HuH-7 (cell line): ENCODE data around the gene CYP3A7.
"Not testable (repeated sequence)": the region's sequence is repeated elsewhere in the genome, so short reads cannot be mapped to it uniquely, and the experiment has no call there.

Experiments
- DNase-seq: peaks from one replicate; pipeline ENCODE4 v3.0.0; 2011; ENCODE audit warnings: low spot score

The CYP3A7 gene

GRCh38 chr7:99699946-99700345, 35.0 kb downstream of the CYP3A7 start:
- no peak for DNase-seq

- not testable (repeated sequence) for DNase-seq
These were observed 35.9 kb downstream of the CYP3A7 start for GRCh38 chr7:99698867-99699730.

- DNase-seq, result no peak
These were observed 40.1 kb downstream of the CYP3A7 start for GRCh38 chr7:99694912-99695304.

- no peak for DNase-seq
These were observed 40.6 kb downstream of the CYP3A7 start for GRCh38 chr7:99694201-99694911.

DNA sequence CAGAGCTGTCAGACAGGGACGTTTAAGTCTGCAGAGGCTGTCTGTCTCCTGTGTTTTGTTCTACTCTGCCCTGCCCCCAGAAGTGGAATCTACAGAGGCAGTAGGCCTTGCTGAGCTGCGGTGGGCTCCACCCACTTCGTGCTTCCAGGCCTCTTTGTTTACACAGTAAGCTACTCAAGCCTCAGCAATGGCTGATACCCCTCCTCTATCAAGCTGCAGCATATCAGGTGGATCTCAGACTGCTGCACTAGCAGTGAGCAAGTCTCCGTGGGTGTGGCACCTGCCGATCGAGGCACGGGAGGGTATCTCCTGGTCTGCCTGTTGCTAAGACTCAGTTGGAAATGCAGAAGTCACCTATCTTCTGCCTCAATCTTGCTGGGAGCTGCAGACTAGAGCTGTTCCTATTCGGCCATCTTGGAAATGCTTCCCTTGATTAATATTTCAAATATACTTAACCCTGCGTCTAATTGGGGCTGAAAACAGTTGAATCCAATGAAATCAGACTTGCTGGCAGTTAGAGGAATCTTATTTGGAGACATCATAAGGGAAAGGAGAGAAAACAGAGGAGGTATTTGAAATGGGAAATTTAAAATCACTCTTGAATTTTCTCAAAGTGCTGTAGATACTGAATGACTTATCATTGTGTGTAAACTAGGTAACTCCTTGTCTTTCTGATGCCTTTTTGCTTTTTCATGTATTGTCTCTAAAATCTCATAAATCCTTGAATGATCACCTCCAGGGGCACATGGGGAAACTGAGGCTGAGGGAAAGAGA, 41.4 kb downstream of the CYP3A7 start:
- DNase-seq, result no peak

GRCh38 chr7:99693100-99693426, 41.9 kb downstream of the CYP3A7 start:
- DNase-seq, result no peak

DNA sequence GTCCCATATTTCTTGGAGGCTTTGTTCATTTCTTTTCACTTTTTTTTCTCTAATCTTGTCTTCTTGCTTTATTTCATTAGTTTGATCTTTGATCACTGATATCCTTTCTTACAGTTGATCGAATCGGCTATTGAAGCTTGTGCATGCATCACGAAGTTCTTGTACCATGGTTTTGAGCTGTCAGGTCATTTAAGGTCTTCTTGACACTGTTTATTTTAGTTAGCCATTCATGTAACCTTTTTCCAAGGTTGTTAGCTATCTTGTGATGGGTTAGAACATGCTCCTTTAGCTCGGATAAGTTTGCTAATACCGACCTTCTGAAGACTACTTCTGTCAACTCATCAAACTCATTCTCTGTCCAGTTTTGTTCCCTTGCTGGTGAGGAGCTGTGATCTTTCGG, 42.4 kb downstream of the CYP3A7 start:
- DNase-seq, result not testable (repeated sequence)

DNA sequence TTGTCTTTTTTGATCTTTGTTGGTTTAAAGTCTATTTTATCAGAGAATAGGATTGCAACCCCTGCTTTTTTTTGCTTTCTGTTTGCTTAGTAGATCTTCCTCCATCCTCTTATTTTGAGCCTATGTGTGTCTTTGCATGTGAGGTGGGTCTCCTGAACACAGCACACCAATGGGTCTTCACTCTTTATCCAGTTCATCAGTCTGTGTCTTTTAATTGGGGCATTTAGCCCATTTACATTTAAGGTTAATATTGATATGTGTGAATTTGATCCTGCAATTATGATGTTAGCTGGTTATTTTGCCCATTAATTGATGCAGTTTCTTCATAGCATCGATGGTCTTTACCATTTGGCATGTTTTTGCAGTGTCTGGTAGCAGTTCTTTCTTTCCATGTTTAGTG, 43.3 kb downstream of the CYP3A7 start:
- not testable (repeated sequence) for DNase-seq

- DNase-seq, result not testable (repeated sequence)
These were observed 44.1 kb downstream of the CYP3A7 start for GRCh38 chr7:99690918-99691317.

DNA sequence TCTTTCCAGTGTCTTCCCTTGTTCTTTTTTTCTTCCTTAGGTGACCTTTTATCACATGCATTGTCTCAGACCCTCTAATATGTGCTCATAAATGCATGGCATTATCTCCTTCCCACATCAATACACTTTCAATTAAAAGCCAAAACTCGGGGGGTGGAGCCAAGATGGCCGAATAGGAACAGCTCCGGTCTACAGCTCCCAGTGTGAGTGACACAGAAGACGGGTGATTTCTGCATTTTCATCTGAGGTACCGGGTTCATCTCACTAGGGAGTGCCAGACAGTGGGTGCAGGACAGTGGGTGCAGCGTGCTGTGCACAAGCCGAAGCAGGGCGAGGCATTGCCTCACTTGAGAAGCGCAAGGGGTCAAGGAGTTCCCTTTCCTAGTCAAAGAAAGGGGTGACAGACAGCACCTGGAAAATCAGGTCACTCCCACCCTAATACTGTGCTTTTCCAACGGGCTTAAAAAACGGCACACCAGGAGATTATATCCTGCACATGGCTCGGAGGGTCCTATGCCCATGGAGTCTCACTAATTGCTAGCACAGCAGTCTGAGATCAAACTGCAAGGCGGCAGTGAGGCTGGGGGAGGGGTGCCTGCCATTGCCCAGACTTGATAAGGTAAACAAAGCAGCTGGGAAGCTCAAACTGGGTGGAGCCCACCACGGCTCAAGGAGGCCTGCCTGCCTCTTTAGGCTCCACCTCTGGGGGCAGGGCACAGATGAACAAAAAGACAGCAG, 49.0 kb downstream of the CYP3A7 start:
- DNase-seq, result not testable (repeated sequence)

DNA sequence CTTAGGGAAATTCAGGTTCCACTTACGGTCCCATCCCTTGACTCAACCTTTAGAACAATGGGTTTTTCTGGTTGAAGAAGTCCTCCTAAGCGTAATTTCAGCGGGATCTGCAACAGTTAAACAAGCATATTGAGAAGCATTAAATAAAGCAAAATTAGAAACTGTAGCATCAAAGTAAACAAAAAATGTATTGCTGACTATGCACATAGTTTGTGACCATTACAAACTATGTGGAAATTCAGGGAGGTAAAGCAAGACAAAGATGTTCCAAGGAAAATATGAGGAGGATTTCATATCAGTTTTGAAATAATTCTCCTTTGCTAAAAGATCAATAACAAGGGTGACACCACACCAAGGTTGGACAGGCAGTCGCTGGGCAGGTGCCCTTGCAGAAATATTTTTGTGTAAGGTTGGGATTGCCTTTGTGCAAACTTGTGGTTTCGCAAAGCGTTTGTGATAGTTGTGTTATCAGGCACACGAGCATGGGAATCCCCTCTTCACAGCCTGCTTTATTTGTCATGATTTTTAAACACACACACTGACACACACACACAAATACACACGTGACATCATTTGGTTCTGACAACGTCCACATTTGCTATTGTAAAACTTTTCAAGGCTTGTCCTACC, 49.8 kb downstream of the CYP3A7 start:
- DNase-seq, result no peak

- no peak for DNase-seq
These were observed 55.4 kb downstream of the CYP3A7 start, which contains the start of gene CYP3A5 for GRCh38 chr7:99679400-99680191. Gene CYP3A5 (minus strand): TSS chr7:99679996. CDS start chr7:99679896, 100 bp downstream.

DNA sequence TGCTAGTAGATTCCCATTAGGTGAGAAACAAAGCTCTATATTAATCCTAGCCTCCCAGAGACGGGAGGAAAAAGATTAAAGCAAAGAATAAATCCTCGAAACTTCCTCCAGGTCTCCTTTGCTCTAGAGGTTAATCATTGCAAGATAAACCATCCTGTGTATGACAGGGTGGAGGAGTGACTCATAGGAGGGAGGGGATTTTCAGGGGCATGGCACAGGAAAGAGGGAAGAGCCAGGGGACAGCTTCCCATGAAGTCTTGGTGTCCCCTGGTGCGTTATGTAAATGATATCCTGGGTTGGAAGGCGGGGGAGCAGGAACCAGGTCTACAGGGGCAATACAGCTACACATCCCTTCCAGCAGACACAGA, 56.0 kb downstream of the CYP3A7 start:
- DNase-seq, result peak; percentile 78

DNA sequence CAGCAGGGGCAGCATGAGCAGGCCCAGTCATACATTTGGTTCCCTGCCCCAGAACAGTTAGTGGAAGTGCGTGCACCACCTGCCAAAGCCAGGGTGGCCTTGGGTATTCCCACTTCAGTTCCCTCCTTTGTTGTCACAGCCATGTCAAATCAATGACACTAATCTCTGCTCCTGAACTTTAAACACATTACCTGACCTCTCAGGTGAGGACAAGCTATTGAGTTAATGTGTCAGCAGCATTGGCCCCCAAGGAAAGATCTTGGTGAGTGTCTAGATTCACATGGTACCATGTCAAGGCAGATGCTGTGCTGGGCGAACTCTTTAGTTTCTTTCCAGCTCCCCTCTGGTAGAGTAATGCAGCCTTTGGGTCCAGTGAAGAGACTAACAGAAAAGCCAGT, 57.3 kb downstream of the CYP3A7 start:
- no peak for DNase-seq

DNA sequence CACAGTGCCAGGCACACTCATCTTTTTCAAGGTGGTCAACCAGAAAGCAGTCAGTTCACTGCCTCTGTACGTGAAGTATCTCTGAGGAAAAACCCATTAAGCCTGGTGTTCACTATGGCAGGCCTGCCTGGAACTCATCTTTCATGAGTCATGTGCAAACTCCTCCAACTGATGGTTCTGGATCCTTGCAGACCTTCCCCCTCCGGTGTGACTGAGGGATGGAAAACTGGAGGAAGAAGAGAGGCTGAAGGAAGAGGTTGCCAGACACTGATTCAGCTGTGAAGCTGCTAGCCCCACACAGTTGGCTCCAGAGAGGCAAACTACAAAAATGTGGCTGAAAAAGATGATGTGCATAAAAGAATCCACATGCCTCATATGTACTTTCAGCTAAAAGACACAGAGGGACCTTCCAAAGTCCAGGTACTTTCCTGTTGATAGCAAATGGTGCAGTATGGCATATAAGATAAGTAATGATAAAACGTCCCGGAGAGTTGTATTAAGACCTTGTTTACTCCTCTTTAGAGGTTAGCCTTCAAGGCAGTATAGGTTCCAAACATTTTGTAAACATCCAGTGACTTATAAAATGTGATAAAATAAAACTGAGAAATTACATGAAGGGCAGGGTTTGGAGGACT, 57.9 kb downstream of the CYP3A7 start:
- no peak for DNase-seq

GRCh38 chr7:99674995-99675742, 59.8 kb downstream of the CYP3A7 start:
- no peak for DNase-seq

DNA sequence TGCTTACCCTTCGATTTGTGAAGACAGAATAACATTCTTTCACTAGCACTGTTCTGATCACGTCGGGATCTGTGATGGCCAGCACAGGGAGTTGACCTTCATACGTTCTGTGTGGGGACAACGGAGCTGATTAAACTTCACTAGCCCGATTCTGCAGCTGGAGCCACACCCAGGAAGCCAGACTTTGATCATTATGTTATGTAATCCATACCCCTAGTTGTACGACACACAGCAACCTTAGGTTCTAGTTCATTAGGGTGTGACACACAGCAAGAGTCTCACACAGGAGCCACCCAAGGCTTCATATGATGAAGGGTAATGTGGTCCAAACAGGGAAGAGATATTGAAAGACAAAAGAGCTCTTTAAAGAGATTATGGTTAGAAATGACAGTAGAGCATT, 62.4 kb downstream of the CYP3A7 start:
- peak; percentile 45 for DNase-seq

GRCh38 chr7:99669782-99670181, 65.2 kb downstream of the CYP3A7 start:
- DNase-seq, result no peak

- DNase-seq, result no peak
These were observed 66.5 kb downstream of the CYP3A7 start for GRCh38 chr7:99668541-99668940.
